Ishikawa (cell line): ENCODE results near the gene PARP14.

Experiments
- CREB1 ChIP-seq: IDR thresholded peaks from 2 replicates; pipeline ENCODE4 v1.6.1; 2012; ENCODE audit warnings: low read depth
- EP300 ChIP-seq: IDR thresholded peaks from 2 replicates; pipeline ENCODE4 v1.6.1; 2012; ENCODE audit warnings: borderline replicate concordance
- NFIC ChIP-seq: IDR thresholded peaks from 2 replicates; pipeline ENCODE4 v1.6.1; 2012
- TAF1 ChIP-seq: IDR thresholded peaks from 2 replicates; pipeline ENCODE4 v1.6.1; 2012; ENCODE audit warnings: low read depth, mild to moderate bottlenecking

DNA sequence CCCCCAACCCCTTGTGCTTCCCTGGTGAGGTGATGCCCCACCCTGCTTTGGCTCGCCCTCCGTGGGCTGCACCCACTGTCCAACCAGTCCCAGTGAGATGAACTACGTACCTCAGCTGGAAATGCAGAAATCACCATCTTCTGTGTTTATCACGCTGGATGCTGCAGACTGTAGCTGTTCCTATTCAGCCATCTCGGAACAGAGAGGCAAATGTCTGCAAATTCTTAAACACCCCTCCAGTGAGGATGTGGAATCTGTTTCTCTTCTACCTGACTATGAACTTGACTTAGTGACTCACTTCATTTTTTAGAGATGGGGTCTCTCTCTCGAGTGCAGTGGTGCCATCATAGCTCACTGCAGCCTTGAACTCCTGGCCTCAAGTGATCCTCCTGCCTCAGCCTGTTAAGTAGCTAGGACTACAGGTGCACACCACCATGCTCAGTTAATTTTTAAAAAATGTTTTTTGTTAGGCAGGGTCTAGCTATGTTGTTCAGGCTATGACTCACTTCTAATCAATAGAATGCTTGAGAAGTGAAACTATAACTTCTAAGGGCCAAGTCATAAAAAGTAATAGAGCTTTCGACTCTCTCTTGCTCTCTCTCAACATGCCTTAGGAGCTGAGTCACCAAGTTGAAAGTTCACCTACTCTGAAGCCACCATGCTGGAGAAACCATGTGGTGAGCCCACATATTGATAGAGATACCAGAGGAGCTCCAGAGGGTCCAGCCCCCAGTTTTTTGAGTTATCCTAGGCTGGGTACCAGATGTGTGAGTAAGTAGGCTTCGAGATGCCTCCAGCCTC is 11.5 kb upstream of the PARP14 start:
- TF ChIP-seq TAF1 (no peak), EP300 (no peak), NFIC (no peak), CREB1 (no peak)
